ENCODE data around the gene SDCCAG8.

- TF ChIP-seq CTCF (conservative IDR thresholded peaks at IDR 0.05) (no peak), ZFX (IDR thresholded peaks at IDR 0.05) (no peak)
Observed at GRCh38 chr1:243428617-243429342, 172.9 kb downstream of the SDCCAG8 start.

Measured in C4-2B (cell line).